Measurements from ENCODE around the gene ACTN2. TPM values are rescaled to one million over a fixed set of nuclear protein-coding genes. Genes with fewer than 3 reads are reported as not detected.

The ACTN2 gene
- total and polyA plus RNA-seq, 2 donors (not counting 3 experiments of a cell fraction or from before 2014, with no cell fraction given), result 0.22 to 0.55 TPM

- H3K4me3 ChIP-seq (replicated peaks in 1 of 3; ENCODE audit: insufficient read depth in 1 of 3, low read depth in 1 of 3, low read length in 3 of 3), result no peak overlapping the region
- dilution Hi-C loops (cut with MboI; ENCODE audit: extremely low pct_ligation_motif_present, low sequenced_read_pairs) (no loop called here), intact Hi-C loops (cut with micrococcal nuclease) (no loop called here)
- H2AFZ ChIP-seq (ENCODE audit: low read depth, low read length), result no peak overlapping the region
- no peak for DNase-seq (ENCODE audit: low read depth, low spot score)
- CTCF ChIA-PET, result no interaction called here
- POLR2A ChIA-PET, result no interaction called here
- H3K36me3 ChIP-seq (ENCODE audit: control insufficient read depth in 2 of 2, extremely low read depth in 1 of 2, insufficient read depth in 2 of 2, low read length in 2 of 2), result no peaks in the 10 kb centered on the region
- H3K27ac ChIP-seq (ENCODE audit: insufficient read depth, low read depth, low read length), result no peak overlapping the region
- no peak for TF ChIP-seq MAX (IDR thresholded peaks at IDR 0.05; ENCODE audit: insufficient read depth, insufficient read length)
- TF ChIP-seq EZH2 (IDR thresholded peaks at IDR 0.05; ENCODE audit: borderline replicate concordance, low read depth, low read length, severe bottlenecking), result no peak
- no peak for TF ChIP-seq FOS (IDR thresholded peaks at IDR 0.05; ENCODE audit: borderline replicate concordance, insufficient read depth, low read length)
- TF ChIP-seq JUN (IDR thresholded peaks at IDR 0.05; ENCODE audit: borderline replicate concordance, insufficient read depth, insufficient read length, low read depth), result no peak
- no peak for TF ChIP-seq MYC (IDR thresholded peaks at IDR 0.05; ENCODE audit: low read depth, low read length)
- TF ChIP-seq POLR2A (IDR thresholded peaks at IDR 0.05; ENCODE audit: low read depth, low read length), result no peak
- TF ChIP-seq, protein P1, sequence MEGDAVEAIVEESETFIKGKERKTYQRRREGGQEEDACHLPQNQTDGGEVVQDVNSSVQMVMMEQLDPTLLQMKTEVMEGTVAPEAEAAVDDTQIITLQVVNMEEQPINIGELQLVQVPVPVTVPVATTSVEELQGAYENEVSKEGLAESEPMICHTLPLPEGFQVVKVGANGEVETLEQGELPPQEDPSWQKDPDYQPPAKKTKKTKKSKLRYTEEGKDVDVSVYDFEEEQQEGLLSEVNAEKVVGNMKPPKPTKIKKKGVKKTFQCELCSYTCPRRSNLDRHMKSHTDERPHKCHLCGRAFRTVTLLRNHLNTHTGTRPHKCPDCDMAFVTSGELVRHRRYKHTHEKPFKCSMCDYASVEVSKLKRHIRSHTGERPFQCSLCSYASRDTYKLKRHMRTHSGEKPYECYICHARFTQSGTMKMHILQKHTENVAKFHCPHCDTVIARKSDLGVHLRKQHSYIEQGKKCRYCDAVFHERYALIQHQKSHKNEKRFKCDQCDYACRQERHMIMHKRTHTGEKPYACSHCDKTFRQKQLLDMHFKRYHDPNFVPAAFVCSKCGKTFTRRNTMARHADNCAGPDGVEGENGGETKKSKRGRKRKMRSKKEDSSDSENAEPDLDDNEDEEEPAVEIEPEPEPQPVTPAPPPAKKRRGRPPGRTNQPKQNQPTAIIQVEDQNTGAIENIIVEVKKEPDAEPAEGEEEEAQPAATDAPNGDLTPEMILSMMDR (IDR thresholded peaks at IDR 0.05; ENCODE audit: extremely low read depth in 1 of 2, insufficient read depth in 1 of 2, low read depth in 1 of 2, low read length in 2 of 2), result no peak
- H3K79me2 ChIP-seq (ENCODE audit: control insufficient read depth, insufficient read depth, low read length), result no peaks in the 10 kb centered on the region
- no peaks in the 10 kb centered on the region for H3K9me1 ChIP-seq (replicated peaks; ENCODE audit: control insufficient read depth, extremely low read depth, insufficient read depth, low read length)
- no peaks in the 10 kb centered on the region for H3K4me1 ChIP-seq (ENCODE audit: control insufficient read depth, extremely low read depth, insufficient read depth, low read length)
- H4K20me1 ChIP-seq (replicated peaks; ENCODE audit: control insufficient read depth, extremely low read depth, insufficient read depth, low read length), result no peaks in the 10 kb centered on the region
- no peak for FAIRE-seq
- H3K4me2 ChIP-seq (ENCODE audit: insufficient read depth, low read length), result no peak overlapping the region
- H3K9me3 ChIP-seq (replicated peaks; ENCODE audit: control insufficient read depth, insufficient read depth, low read length), result no peaks in the 10 kb centered on the region
- H3K27me3 ChIP-seq (ENCODE audit: control insufficient read depth in 2 of 2, insufficient read depth in 2 of 2, low read length in 2 of 2), result no peaks in the 10 kb centered on the region
- H3K9ac ChIP-seq (replicated peaks; ENCODE audit: extremely low read depth, insufficient read depth, low read length), result no peak overlapping the region
- BruUV-seq (replicated peaks), result no TSS peak
These were observed 41.2 kb upstream of the ACTN2 start for GRCh38 chr1:236645016-236645680.

All from endothelial cell of umbilical vein (primary cell).